GM06990 (cell line): ENCODE data around the gene POLR2B.

Experiments
- DNase-seq: peaks from one replicate; pipeline ENCODE4 v3.0.0-alpha.2; 2011; ENCODE audit not compliant: insufficient read length; ENCODE audit errors: extremely low read depth
- H3K27me3 ChIP-seq: replicated peaks from 2 replicates; pipeline ENCODE4 v1.6.0; 2011; ENCODE audit warnings: low read length; ENCODE audit not compliant: control insufficient read depth, insufficient read depth
- H3K36me3 ChIP-seq: 2 replicates; pipeline ENCODE4 v1.5.1; 2011; ENCODE audit warnings: low read length; ENCODE audit not compliant: control insufficient read depth, insufficient read depth
- H3K4me3 ChIP-seq: replicated peaks from 2 replicates; pipeline ENCODE4 v1.5.1; 2011; ENCODE audit warnings: low read depth, mild to moderate bottlenecking, control low read depth, low read length
- TF ChIP-seq, protein P1 (sequence below): IDR thresholded peaks from 2 replicates; pipeline ENCODE4 v1.5.1; 2011; ENCODE audit warnings: low read length, control low read depth, mild to moderate bottlenecking, inconsistent platforms; ENCODE audit not compliant: insufficient read depth, poor library complexity, severe bottlenecking

The POLR2B gene

GRCh38 chr4:56940971-56941370 is 37.7 kb upstream of the POLR2B start:
- no peaks in the 10 kb centered on the region for H3K27me3 ChIP-seq
- TF ChIP-seq, protein P1, sequence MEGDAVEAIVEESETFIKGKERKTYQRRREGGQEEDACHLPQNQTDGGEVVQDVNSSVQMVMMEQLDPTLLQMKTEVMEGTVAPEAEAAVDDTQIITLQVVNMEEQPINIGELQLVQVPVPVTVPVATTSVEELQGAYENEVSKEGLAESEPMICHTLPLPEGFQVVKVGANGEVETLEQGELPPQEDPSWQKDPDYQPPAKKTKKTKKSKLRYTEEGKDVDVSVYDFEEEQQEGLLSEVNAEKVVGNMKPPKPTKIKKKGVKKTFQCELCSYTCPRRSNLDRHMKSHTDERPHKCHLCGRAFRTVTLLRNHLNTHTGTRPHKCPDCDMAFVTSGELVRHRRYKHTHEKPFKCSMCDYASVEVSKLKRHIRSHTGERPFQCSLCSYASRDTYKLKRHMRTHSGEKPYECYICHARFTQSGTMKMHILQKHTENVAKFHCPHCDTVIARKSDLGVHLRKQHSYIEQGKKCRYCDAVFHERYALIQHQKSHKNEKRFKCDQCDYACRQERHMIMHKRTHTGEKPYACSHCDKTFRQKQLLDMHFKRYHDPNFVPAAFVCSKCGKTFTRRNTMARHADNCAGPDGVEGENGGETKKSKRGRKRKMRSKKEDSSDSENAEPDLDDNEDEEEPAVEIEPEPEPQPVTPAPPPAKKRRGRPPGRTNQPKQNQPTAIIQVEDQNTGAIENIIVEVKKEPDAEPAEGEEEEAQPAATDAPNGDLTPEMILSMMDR: no peak
- DNase-seq: no peak
- no peak overlapping the region for H3K4me3 ChIP-seq
- no peaks in the 10 kb centered on the region; the same call in 1 of the 2 replicates for H3K36me3 ChIP-seq

GRCh38 chr4:56941403-56941802 is 37.3 kb upstream of the POLR2B start:
- DNase-seq: no peak
- TF ChIP-seq, protein P1: no peak
- no peaks in the 10 kb centered on the region for H3K27me3 ChIP-seq
- no peaks in the 10 kb centered on the region; the same call in 1 of the 2 replicates for H3K36me3 ChIP-seq
- H3K4me3 ChIP-seq: no peak overlapping the region

DNA sequence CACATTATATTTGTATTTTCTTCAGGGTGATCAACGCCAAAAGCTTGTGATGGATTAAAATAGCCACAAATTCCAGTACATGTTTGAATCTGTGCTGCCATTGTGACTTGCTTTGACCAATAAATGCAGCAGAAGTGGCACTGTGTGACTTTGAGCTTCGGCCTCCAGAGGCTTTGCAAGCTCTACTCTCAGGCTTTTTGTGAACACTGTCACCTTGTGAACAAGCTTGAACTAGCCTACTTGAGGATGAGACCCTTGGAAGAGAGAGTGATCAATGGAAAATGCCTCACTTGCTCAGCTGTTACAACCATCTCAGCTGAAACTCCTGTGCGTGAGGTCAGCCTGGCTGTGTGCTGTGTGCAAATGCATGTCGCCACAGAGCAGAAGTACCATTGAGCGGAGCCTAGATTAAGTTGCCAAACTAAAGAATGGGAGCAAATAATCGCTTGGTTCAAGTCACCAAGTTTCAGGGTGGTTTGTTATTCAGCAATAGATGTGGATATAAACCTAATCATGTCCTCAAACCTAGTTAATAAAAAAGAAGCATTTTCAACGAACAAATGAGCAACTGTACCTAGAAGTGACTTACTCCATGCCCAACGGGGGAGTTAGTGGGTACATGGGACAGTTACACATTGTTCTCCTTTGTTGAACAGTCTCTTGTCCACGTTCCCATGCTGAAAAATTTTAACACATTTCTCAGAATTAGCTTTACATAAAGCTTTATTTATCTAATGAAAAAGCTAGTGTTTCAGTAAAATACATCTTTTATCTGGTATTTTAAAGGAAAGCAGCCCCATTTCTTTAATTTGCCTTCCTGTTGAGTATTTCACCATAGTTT is 24.8 kb upstream of the POLR2B start:
- DNase-seq: no peak
- TF ChIP-seq, protein P1: no peak
- Histone ChIP-seq H3K27me3 (no peaks in the 10 kb centered on the region), H3K4me3 (no peak overlapping the region), H3K36me3 (no peaks in the 10 kb centered on the region)

- no peak for DNase-seq
- no peak overlapping the region for H3K4me3 ChIP-seq
These were observed 20.6 kb upstream of the POLR2B start for GRCh38 chr4:56958111-56958517.

GRCh38 chr4:56959100-56959499 is 19.6 kb upstream of the POLR2B start:
- H3K27me3 ChIP-seq: no peaks in the 10 kb centered on the region
- DNase-seq: no peak
- TF ChIP-seq, protein P1: no peak
- H3K4me3 ChIP-seq: no peak overlapping the region
- peaks cover 4% of the 10 kb centered on the region; the same call in 1 of the 2 replicates for H3K36me3 ChIP-seq

More at GRCh38 chr4:56958111-56958517, 20.6 kb upstream of the POLR2B start:
- Histone ChIP-seq H3K27me3 (no peaks in the 10 kb centered on the region), H3K36me3 (peaks cover 1% of the 10 kb centered on the region; the same call in 1 of the 2 replicates)
- TF ChIP-seq, protein P1: no peak
